Spleen (tissue), 7 donors: ENCODE measurements around the gene NPY2R.

Experiments
- POLR2A ChIP-seq, 3 donors: fragments of 450-650 bp; IDR thresholded peaks; one replicate each; pipeline ENCODE4 v1.5.1; 2017; ENCODE audit warnings: antibody characterized with exemption in 3 of 3, mild to moderate bottlenecking in 1 of 3
- POLR2AphosphoS5 ChIP-seq, 3 donors: sonication (generic); formaldehyde crosslinking; IDR thresholded peaks; one replicate each; pipeline ENCODE4 v1.5.1; 2017; ENCODE audit warnings: antibody characterized with exemption in 3 of 3
- TF ChIP-seq, protein P1 (sequence below), 11 experiments: fragments of 200-600 bp in 7 of 11; fragments of 450-650 bp in 4 of 11; sonication (generic) in 4 of 11; IDR thresholded peaks in 8 of 11; conservative IDR thresholded peaks in 3 of 11; 1 replicate in 7 of 11; 2 replicates in 4 of 11; pipeline versions ENCODE4 v1.4.0 to v1.8.0; 2016 to 2021; ENCODE audit warnings: antibody characterized with exemption in 11 of 11, inconsistent platforms in 4 of 11, mild to moderate bottlenecking in 1 of 11
- donor health status: DM: no; HTN: no; CAD: no; lungs with moderate emphysema.
- donor health status: DM: no; HTN: no; CAD: no.
- donor health status: DM: no; HTN: no; CAD: no.

DNA sequence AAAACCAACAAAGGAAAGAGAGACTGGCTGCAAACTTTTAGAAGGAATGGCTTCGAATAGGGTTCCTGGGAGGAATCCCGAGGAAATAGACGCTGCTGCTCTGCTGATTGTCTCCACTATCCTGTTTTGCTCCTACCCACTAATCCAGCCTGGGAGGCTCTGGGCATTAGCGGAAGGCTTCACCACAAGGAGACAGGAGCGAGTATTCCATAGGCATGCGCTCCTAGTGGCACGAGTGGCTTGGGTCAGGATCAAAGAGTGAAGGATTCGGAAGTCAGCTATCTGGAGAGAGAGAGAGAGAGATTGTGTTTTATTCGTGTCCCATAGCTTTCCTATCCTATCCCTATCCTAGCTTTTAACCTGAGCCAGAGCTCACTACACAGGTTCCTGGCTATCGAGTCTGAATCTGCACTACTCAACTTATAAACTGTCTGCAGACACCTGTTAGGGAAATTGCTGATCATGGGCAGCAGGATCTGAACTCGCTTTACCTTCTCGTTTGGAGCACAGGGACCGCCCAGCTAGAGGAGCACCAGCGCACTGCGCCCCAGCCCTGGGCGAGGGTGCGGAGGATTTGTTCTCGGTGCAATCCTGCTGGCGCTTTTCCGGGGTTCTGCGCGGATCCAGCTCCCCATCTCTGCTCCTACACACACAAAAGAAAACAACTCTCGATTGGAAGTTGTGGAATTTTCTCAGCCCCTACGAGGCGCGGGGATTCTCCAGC, 740 bp upstream of the NPY2R start:
- TF ChIP-seq, protein P1, sequence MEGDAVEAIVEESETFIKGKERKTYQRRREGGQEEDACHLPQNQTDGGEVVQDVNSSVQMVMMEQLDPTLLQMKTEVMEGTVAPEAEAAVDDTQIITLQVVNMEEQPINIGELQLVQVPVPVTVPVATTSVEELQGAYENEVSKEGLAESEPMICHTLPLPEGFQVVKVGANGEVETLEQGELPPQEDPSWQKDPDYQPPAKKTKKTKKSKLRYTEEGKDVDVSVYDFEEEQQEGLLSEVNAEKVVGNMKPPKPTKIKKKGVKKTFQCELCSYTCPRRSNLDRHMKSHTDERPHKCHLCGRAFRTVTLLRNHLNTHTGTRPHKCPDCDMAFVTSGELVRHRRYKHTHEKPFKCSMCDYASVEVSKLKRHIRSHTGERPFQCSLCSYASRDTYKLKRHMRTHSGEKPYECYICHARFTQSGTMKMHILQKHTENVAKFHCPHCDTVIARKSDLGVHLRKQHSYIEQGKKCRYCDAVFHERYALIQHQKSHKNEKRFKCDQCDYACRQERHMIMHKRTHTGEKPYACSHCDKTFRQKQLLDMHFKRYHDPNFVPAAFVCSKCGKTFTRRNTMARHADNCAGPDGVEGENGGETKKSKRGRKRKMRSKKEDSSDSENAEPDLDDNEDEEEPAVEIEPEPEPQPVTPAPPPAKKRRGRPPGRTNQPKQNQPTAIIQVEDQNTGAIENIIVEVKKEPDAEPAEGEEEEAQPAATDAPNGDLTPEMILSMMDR (IDR thresholded peaks at IDR 0.05 in 8 of 11, conservative IDR thresholded peaks at IDR 0.05 in 3 of 11), result no peak
- TF ChIP-seq POLR2A (IDR thresholded peaks at IDR 0.05), result no peak
- TF ChIP-seq POLR2AphosphoS5 (IDR thresholded peaks at IDR 0.05), result no peak
